Neural cell (in vitro differentiated cells): ENCODE measurements around the gene PER1.

Experiments
- CTCF ChIP-seq: fragments of 450-650 bp; IDR thresholded peaks from 2 replicates; pipeline ENCODE4 v1.5.1; 2014; ENCODE audit warnings: antibody characterized with exemption, mild to moderate bottlenecking, moderate library complexity; ENCODE audit not compliant: poor library complexity, severe bottlenecking
- POLR2AphosphoS5 ChIP-seq: IDR thresholded peaks from 2 replicates; pipeline ENCODE4 v1.6.1; 2012

- no peak for TF ChIP-seq POLR2AphosphoS5
- no peak for TF ChIP-seq CTCF
These were observed 9.4 kb upstream of the PER1 start for GRCh38 chr17:8161289-8162232.
